HCT116 (cell line): ENCODE measurements around the gene GMDS.

Experiments used
- ATF3 ChIP-seq: IDR thresholded peaks from 2 replicates; pipeline ENCODE4 v1.6.1; 2012
- CTCF ChIP-seq, 3 experiments: fragments of 200-600 bp in 1 of 3; sonication (generic) in 1 of 3; IDR thresholded peaks in 2 of 3; conservative IDR thresholded peaks in 1 of 3; 2 replicates each; pipeline ENCODE4 v1.5.1; 2012 to 2017; ENCODE audit warnings: low read depth in 2 of 3, low read length in 2 of 3, antibody characterized with exemption in 1 of 3, borderline replicate concordance in 1 of 3, control low read depth in 1 of 3, mild to moderate bottlenecking in 1 of 3, mixed read lengths in 1 of 3, mixed run types in 1 of 3, moderate library complexity in 1 of 3; ENCODE audit not compliant: insufficient read depth in 1 of 3
- EZH2 ChIP-seq: fragments of 200-600 bp; sonication (generic); IDR thresholded peaks from 2 replicates; pipeline ENCODE4 v1.6.1; 2017; ENCODE audit warnings: antibody characterized with exemption, mixed run types
- EZH2phosphoT487 ChIP-seq: fragments of 200-600 bp; IDR thresholded peaks from 2 replicates; pipeline ENCODE4 v1.6.1; 2018; ENCODE audit warnings: antibody characterized with exemption, borderline replicate concordance
- JUND ChIP-seq: IDR thresholded peaks from 2 replicates; pipeline ENCODE4 v1.6.1; 2012
- REST ChIP-seq: IDR thresholded peaks from 2 replicates; pipeline ENCODE4 v1.6.1; 2012; ENCODE audit warnings: low read depth
- ZFX ChIP-seq: fragments of 450-650 bp; IDR thresholded peaks from 2 replicates; pipeline ENCODE4 v1.6.1; 2017

DNA sequence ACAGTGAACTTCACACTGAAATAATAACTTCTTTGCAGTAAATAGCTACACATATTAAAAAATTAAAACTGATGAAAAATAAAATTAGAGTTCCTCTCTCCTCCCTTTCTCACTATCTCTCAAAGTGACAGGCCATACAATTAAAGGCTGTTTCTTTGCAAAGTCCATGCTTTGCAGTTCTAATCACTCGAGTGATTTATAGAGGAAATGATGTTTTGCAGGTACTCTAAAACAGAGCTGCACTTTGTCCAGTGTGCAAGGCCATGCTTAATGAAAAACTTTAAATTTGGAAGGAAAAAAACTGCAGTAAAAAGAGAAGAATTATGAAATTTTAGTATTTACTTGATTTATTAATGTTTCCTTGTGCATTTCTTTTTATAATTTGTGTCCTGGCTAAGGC is 112.5 kb downstream of the GMDS start:
- TF ChIP-seq CTCF (IDR thresholded peaks at IDR 0.05 in 2 of 3, conservative IDR thresholded peaks at IDR 0.05 in 1 of 3; ENCODE audit: borderline replicate concordance in 1 of 3, insufficient read depth in 1 of 3, low read depth in 2 of 3, low read length in 2 of 3) (no peak), EZH2 (no peak), JUND (no peak), ZFX (no peak), ATF3 (no peak), REST (no peak), EZH2phosphoT487 (no peak)
